ENCODE data around the gene GPANK1.

The GPANK1 gene

DNA sequence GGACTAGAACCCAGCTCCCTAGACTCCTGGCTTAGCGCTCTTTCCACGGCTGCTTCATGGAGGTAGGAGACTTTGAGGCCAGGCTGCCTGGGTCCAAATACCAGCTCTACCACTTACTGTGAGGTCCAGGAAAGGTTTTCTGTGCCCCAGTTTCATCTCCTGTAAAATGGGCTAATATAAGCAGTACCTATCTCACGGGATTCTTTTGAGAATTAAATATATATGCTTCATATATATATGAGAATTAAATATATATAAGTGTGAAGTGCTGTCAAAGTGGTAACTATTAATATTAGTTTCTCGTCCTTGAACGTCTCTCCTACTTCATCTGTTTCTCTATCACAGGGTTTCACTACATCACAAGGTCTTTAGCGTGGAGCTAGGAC is 26.3 kb upstream of the GPANK1 start:
- no peak for DNase-seq (ENCODE audit: low spot score)

- DNase-seq (ENCODE audit: low spot score), result peak; percentile 76
Observed at GRCh38 chr6:31690231-31691077, 25.7 kb upstream of the GPANK1 start.

DNA sequence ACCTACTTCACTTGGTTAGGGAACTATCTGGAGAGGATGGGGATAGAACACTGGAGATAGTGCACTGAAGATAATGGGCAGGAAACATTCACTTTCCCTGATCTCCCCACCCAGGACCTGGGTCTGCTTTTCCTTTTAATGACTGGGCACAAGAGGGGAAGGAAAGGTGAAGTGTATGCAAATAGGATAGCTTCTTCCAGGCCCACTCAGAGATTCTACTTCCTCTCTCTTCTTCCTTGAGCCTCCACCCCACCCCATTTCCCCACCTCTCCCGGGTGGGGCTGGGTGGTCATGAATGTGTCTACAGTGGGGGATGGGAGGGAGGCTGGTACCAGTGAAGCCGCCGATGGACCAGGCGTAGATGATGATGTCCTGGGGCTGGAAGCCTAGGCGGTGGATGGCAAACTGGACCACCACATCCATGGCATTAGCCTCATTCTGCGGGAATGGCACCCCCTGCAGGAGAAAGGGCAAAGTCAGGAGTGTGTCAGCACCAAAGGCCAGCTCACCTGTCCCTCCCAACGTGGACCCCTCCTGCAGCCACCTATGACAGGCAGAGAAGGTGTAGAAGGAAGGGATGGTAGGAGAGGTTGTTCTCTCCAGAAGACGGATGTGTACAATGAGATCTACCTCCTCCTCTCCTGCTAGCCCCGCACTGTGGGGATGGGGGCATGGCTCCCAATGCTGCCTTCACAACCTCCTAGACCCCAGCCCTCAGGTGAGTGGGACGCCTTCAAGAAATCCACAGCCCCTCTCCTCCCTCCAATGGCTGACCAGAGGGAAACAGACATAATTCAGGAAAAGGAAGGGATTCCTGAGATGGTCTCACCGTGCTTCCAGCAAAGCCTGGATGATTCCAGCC is 24.7 kb upstream of the GPANK1 start:
- no peak for DNase-seq (ENCODE audit: low spot score)

DNA sequence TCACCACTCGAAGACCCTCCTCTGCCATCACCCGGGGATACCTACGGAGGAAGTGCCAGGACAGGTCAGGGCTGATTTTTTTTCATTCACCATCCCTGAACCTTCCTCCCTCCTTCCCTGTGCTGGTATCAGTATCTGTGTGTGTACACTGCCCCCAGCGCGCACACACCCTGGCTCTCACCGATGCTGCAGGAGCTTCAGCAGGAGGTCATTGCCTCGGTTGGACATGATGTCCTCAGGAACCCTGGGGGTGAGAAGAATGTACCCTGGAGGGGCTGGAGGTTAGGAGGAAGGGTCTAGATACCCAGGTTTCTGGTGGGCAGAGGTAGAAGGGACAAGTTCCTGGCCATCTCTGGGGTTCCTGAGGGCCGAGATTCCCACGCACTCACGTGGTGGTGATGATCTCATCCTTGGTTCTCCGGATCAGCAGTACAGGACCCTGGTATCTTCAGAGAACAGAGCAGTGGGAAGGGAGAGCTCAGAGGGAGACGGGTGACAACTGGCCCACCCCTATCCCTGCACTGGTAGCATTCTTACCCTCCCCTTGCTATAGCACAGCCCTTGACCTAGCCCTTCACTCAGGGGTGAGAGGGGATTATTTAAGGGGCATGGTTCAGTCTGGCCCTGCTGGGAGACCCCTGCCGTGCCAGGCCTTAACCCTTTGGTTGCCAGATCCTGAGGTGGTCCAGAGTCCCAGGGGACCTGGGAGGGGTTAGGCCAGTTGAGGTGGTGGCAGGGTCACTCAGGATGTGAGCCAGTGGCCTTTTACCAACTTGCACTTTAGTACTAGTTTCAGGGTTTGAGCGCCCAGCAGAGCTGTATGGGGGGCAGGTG is 23.3 kb upstream of the GPANK1 start:
- no peak for DNase-seq (ENCODE audit: low spot score)

DNA sequence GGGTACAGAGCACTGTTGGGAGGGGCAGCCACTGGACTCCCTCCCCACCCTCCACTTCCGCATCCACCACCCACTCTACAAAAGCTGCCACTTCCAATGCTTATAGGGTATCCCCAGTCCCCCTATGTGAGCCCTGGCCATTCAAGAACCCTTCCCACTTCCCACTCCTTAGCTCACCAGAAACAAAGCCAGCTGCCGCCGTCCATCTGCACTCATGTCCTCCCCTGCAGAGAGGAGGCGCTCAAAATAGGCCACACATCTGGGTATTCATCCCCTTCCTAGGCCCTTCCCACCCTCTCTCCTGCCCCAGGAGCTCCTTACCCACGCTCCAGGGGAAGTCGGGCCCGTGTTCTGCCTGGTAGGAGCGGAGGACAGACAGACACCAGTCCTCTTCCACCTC is 22.5 kb upstream of the GPANK1 start:
- DNase-seq (ENCODE audit: low spot score), result no peak

DNA sequence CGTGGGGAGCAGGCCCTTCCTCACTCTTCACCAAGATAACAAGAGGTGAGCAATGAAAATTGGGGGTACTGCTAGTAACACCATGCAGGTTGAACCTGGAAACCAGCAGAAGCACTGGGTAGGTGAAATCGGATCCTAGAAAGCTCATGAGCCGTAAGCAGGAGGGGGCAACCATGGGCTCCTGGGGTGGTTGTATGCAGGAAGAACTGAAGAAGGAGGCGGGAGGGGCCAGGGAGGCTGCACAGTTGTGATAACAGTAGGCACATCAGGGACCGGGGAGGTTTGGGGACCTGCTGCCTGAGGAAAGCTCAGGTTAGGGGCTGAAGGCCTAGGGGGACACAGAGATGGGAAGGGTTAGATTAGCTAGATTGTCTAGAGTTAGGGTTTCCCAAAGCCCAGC is 21.7 kb upstream of the GPANK1 start:
- DNase-seq (ENCODE audit: low spot score), result no peak

GRCh38 chr6:31683591-31683990 is 18.8 kb upstream of the GPANK1 start:
- DNase-seq (ENCODE audit: low spot score), result no peak

- no peak for DNase-seq (ENCODE audit: low spot score)
Observed at GRCh38 chr6:31681135-31681671, 16.4 kb upstream of the GPANK1 start.

DNA sequence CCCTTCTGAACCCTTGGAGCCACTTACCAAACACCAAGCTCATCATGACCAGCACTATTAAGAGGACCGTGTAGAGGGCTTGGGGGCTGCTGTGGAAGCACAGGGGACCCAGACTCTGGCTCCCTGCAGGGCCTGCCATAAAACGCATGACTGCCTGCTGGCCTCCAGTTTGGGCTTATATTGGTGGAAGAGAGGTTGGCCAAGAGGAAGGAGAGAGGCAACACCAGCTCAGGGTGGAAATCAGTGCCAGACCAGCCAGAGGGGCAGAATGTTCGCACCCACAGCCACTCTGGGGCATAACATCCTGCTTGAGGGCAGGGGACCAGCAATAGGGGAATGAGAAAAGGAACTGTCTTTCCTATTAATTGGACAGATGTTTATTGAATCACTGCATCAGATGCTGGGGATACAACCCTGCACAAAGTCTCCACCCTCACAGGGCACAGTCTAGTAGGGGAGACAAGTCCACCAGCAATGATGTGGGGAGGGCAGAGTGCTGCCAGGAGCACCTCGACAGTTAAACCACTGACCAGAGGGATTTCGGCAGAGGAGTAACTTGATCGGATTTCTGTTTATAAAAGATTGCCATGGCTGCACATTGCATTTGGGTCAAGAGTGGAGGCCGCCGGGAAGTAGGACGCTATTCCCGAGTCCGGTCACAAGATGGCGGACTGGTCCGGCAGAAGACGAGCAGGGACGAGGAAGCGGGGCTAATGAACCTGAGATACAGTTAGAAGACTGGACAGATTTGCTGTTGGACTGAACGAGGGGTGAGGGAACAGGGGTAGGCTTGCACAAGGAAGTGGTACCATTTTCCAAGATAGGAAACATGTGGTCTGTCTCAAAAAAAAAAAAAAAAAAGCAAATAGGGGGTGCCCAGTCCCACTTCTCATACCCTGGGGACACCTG is 15.7 kb upstream of the GPANK1 start, which contains the start of gene LY6G5C:
Gene LY6G5C, minus strand, starts transcription at position 842 of the 909 bp plus-strand sequence. Its CDS starts 694 bp downstream, at position 148.
- peak; percentile 73 for DNase-seq (ENCODE audit: low spot score)

DNA sequence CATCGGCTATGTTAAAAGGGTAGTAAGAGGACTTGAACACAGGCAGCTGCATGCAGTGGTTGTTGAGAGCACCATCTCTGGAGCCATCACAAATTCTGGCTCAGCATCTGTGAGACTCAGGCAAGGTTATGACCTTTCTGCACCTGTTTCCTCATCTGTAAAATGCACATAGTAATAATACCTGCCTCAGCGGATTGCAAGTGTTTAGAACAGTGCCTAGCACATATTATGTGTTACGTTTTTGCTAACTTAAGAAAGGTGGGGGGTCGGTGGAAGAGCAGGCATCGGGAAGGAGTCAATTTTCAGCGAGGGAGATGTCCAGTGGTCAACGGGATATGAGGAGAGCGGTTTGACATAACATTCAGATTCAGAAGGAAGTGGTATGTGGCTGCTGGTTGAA is 13.2 kb upstream of the GPANK1 start:
- DNase-seq (ENCODE audit: low spot score), result no peak

GRCh38 chr6:31676904-31677303 is 12.1 kb upstream of the GPANK1 start:
- DNase-seq (ENCODE audit: low spot score), result no peak

- no peak for DNase-seq (ENCODE audit: low spot score)
Observed at GRCh38 chr6:31676322-31676903, 11.6 kb upstream of the GPANK1 start.

DNA sequence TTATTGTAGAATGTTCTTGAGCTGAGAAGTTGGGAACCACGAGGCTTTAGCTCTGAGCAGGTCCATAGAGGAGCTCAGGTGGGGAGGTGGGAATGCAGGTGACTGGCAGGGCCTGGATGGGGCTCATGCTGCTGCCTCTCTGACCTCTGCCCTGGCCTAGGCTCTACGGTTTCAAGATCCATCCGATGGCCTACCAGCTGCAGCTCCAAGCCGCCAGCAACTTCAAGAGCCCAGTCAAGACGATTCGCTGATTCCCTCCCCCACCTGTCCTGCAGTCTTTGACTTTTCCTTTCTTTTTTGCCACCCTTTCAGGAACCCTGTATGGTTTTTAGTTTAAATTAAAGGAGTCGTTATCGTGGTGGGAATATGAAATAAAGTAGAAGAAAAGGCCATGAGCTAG is 4.9 kb upstream of the GPANK1 start, which contains the start of gene LY6G5B:
Gene LY6G5B, plus strand, starts transcription at position 301 of the 400 bp plus-strand sequence. CDS start 975 bp downstream, outside the sequence.
- DNase-seq (ENCODE audit: low spot score), result no peak

DNA sequence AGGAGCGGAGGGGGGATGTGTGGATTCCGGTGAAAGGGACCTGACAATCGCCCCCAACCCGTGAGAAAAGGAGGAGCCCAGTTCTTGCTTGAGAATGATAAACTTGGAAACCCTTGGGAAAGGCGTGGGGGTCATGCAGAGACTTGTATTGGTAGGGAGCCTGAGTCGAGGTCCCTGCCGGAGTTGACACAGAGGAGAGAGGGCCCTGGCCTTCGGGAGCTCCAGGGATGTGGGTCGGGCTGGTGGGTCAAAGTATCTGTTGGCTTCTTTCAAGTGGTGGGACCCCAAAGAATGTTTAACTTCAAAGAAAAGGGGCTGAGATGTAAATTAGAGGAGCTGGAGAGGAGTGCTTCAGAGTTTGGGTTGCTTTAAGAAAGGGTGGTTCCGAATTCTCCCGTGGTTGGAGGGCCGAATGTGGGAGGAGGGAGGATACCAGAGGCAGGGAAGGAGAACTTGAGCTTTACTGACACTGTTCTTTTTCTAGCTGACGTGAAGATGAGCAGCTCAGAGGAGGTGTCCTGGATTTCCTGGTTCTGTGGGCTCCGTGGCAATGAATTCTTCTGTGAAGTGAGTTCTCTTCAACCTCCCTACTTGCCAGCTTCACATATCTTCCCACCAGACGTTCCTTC is 1.7 kb upstream of the GPANK1 start:
- no peak for DNase-seq (ENCODE audit: low spot score)

DNA sequence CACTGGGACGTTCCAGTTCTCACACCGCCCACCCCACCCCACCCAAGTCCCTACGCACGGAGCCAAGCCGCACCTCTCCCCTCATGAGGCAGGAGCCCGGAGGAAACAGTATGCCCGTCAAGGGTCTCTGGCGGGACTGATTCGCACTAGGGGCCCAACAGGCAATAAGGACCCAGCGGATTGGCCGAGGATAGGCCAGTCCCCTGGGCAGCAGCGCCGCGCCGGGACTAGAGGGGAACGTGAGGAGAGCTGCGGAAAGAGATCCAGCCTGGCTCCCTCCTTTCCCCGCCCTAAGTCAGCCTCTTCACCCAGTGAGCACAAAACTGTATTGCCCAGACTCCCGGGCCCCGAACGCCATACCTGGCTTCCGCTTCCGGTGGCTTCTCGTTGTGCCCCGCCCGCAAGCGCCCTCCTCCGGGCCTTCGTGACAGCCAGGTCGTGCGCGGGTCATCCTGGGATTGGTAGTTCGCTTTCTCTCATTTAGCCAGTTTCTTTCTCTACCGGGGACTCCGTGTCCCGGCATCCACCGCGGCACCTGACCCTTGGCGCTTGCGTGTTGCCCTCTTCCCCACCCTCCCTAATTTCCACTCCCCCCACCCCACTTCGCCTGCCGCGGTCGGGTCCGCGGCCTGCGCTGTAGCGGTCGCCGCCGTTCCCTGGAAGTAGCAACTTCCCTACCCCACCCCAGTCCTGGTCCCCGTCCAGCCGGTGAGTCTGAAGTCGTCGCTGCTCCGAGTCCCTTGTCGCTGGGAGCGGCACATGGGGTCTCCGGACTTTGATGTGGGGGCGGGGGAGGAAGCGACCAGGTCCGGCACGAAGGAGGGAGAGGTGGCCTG is 922 bp upstream of the GPANK1 start, which contains the start of gene CSNK2B:
Gene CSNK2B, plus strand, starts transcription at position 580 of the 836 bp plus-strand sequence. CDS start 752 bp downstream, outside the sequence.
- DNase-seq (ENCODE audit: low spot score), result peak; percentile 90

GRCh38 chr6:31663961-31664789 is 622 bp downstream of the GPANK1 start:
- no peak for DNase-seq (ENCODE audit: low spot score)

- no peak for DNase-seq (ENCODE audit: low spot score)
Observed at GRCh38 chr6:31663126-31663960, 1.5 kb downstream of the GPANK1 start.

Measured in HuH-7 (cell line).